COLO668 (cell line): ENCODE results near the gene OR4A15.

ENCODE experiments used
- DNase-seq: peaks from one replicate; lab custom pipeline; 2025; ENCODE audit not compliant: unreplicated experiment; lab: John Stamatoyannopoulos, UW

The OR4A15 gene

GRCh38 chr11:55367674-55368073, at the start of gene OR4A15:
OR4A15 (plus strand) TSS chr11:55367974; CDS start chr11:55367974, 0 bp downstream.
- no peak for DNase-seq

GRCh38 chr11:55324500-55324899, 43.3 kb upstream of the OR4A15 start:
- DNase-seq = no peak

GRCh38 chr11:55342901-55343300, 24.9 kb upstream of the OR4A15 start, which contains the start of gene OR4A16:
OR4A16 (plus strand) TSS chr11:55343201; CDS start chr11:55343201, 0 bp downstream.
- DNase-seq = no peak

- DNase-seq = no peak
These were observed 22.5 kb upstream of the OR4A15 start for GRCh38 chr11:55345306-55345705.

GRCh38 chr11:55349032-55349431, 18.7 kb upstream of the OR4A15 start:
- DNase-seq = no peak

- DNase-seq = no peak
These were observed 10.1 kb upstream of the OR4A15 start for GRCh38 chr11:55357560-55358184.

GRCh38 chr11:55401011-55401410, 33.2 kb downstream of the OR4A15 start:
- no peak for DNase-seq
